AG20443 (cell line): ENCODE measurements around the gene HERC2.
A peak's percentile ranks its signal among the peaks of the same experiment; 100 is the strongest.
"Not testable (repeated sequence)": the region's sequence is repeated elsewhere in the genome, so short reads cannot be mapped to it uniquely, and the experiment has no call there.

ENCODE experiments used
- DNase-seq: peaks from one replicate; pipeline ENCODE4 v3.0.0; 2012; ENCODE audit warnings: low spot score, mixed read lengths

HERC2 gene

DNA sequence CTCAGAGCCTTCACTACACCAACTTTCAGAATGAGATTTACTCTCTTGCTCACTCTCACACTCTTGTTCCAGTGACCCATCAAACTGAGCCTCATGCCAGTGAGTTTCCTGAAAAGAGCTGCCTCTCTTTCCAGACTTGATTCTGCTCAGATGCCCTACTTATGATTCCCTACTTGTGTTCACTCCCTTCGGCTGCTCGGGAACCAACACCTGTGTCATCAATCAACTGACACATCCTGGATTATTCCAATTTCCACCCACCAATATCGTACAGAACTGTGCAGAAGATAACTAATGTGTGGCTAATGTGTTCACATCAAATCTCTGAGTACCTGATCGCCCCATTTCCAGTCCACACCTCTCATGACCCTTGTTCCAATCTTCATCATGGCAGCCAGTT lies 100.3 kb downstream of the HERC2 start:
- not testable (repeated sequence) for DNase-seq

DNA sequence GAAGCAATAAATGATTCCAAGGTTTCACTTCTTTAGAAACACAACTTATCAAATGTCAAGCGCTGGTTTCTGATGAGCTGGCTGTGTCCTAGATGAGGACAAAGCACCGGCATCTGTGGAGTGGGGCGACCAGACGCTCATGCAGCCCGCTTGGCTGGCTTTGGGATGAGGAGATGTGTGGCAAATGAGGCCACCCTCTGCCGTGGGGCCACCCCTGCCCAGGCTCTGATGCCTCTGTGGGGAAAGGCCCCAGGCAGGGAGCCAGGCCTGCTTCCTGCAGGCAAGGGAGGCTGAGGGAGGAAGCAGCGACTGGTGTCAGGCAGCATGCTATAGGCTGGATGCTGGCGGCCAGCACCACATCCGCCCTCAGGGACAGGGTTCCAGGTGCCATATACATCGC lies 102.9 kb downstream of the HERC2 start:
- no peak for DNase-seq

- DNase-seq, result not testable (repeated sequence)
Measured at GRCh38 chr15:28216946-28217546, 104.9 kb downstream of the HERC2 start.

DNA sequence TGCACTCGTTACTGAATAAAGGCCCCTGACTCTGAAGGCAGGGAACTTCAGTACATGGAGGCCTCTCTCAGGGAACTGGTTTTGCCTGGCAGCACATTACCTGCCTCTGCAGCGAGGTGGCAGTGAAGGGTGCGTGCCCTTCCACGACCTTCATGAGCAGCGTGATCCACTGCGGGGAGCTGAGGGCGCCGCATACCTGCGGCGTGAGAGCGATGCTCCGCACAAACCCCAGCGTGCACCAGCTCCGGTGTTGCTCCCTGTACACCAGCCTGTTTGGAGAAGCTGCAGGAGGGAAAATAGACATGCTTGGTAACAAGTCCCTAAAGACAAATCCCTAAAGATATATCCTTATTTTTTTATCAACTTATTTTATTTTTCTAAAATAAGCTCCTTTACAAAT lies 106.5 kb downstream of the HERC2 start:
- not testable (repeated sequence) for DNase-seq

DNA sequence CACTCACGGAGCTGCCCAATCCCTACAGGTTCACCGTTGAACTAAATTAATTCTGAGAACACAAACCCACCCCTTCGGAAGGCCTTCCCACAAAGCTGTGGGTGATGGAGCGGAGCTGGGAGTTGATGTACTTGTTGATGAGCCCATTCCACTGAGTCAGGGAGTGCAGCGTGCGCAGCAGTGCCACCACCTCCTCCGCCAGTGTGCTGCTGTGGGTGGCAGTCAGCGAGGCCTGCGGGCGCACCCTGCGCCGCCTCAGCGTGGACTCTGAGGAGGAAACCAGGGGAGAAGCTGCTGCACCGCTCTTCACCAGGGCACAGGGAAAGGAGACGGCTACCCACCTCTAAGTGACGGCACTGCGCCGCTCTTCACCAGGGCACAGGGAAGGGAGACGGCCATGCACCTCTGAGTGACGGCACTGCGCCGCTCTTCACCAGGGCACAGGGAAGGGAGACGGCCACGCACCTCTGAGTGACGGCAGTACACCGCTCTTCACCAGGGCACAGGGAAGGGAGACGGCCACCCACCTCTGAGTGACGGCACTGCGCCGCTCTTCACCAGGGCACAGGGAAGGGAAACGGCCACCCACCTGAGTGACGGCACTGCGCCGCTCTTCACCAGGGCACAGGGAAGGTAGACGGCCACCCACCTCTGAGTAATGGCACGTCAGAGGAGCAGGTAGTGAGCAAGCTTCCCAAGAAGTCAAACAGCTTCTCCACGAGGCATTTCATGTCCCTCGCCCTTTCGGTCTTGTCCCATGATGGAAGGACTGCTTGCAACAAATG lies 107.8 kb downstream of the HERC2 start:
- not testable (repeated sequence) for DNase-seq

DNA sequence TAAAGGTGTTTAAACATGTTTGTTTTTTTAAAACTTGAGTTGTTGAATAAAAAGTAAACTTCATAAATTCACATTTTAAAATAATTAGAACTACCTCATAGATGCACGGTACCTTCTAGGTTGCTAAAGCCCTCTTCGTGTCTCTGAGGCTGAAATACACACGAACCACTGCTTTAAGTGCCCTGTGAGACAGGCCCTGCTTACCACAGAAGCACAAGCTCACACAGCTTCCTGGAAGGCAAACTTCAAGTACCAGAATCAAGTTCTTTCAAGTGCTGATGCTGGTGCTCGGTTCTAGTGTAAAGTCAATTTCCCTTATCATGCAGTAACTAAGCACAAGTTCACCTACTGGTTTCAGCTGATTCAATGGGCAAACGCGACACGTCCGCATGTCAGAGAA lies 108.6 kb downstream of the HERC2 start:
- not testable (repeated sequence) for DNase-seq

DNA sequence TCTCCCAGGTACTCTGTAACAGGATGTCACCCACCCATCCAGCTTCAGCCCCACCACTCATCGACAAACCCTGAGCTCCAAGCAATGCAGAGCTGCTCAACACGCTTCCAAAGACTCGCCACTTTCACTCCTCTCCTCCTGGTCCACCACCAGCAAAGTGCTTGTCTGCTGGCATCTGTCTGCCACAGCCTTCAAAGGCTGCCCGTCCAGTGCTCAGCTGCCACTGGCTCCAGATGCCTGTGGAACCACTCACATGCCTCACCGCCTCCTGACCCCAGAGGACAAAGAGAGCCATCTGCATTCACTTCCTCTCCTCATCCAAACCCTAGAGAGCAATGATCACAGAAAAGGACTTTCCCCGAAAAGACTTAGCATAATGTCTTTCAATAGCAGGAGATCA lies 113.4 kb downstream of the HERC2 start:
- DNase-seq, result no peak

- DNase-seq, result not testable (repeated sequence)
Measured at GRCh38 chr15:28205640-28206039, 116.3 kb downstream of the HERC2 start.

- DNase-seq, result not testable (repeated sequence)
Measured at GRCh38 chr15:28203055-28203828, 118.7 kb downstream of the HERC2 start.

- DNase-seq, result not testable (repeated sequence)
Measured at GRCh38 chr15:28202124-28202523, 119.9 kb downstream of the HERC2 start.

- not testable (repeated sequence) for DNase-seq
Measured at GRCh38 chr15:28198215-28198614, 123.8 kb downstream of the HERC2 start.

DNA sequence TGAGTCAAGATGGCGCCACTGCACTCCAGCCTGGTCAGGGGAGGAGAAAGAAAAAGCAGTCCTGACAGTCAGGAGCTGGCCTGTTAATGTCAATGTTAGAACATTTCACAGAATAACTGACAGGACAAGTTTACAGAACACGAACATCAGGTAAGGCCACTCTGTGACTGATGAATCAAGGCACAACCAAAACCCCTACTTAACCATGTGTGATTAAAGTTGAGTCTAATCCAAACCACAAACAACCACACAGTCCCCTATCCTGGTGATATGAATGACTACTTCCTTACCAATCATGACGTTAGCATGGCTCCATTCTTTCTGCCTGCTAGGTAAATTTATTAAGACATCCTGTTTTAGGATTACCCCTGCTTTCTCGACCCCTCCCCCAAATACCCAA lies 124.3 kb downstream of the HERC2 start:
- DNase-seq, result not testable (repeated sequence)

GRCh38 chr15:28196581-28196980 lies 125.4 kb downstream of the HERC2 start:
- DNase-seq, result not testable (repeated sequence)

DNA sequence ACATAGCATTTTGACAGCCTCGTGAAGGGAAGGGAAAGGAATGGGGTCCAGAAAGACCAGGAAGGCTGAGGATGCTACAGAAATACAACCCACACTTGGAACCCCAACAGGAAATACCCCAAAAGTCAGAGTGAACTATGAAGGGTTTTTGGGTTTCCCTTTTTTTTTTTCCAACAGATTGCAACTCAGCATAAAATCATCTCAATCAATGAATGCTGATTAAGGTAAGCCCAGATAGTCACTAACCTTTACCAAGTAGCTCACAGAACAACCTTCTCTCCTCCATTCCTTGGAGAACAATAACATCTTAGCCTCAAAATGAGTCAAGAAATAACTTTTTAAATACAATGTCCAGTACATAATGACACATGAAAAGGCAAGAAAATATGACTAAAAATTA lies 129.2 kb downstream of the HERC2 start:
- DNase-seq, result no peak

DNA sequence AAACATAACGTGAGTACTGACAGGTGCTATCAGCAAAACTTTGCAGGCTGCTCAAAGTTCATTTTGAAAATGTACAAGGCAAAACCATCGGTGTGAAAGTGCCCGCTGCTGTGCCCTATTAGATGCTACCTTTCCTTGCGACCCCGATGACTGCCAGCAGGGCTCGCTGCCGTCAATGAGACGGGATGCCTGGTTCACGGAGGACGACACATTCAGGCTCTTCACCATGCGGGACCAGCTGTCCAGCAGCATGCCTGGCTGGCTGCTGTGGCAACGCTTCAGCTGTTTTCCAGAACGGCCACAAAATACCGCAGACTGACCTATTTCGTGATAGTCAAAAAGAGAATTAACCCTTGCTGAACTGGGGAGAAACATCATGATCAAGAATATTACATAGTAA lies 130.1 kb downstream of the HERC2 start:
- DNase-seq, result peak; percentile 90

DNA sequence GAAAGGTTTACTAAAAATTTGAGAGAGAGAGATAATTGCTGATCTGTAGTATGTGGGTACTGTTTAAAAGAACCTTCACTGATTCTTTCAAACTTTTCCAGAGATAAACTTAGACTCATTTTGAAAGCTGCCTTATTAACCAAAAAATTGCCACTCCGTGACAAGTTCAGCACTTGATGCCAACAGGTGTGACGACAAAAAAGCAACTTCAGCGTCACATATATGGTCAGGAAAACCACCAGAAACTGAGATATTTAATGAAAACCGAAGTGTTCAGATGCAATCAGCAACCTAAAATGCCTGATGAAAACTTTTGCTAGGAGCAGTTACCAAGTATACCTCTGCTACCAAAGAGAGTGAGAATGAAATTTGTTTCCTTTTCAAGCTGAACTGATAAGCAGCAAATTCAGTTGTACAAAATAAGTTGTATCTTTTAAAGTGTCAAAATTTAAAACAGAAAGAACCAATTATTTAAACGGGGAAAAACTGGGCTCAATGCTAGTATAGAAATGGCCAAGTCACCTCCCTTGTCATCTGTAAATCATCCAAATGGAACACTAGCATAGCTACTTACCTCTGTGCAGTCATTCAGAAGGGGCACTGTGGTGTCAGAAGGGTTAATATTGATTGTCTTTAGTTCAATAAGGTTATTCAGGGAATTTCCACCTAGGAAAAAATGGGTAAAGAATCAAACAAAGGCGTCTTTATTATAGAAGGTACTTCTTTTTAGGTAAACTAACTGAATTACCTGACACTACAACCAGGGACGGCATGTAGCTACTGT lies 131.4 kb downstream of the HERC2 start:
- no peak for DNase-seq

DNA sequence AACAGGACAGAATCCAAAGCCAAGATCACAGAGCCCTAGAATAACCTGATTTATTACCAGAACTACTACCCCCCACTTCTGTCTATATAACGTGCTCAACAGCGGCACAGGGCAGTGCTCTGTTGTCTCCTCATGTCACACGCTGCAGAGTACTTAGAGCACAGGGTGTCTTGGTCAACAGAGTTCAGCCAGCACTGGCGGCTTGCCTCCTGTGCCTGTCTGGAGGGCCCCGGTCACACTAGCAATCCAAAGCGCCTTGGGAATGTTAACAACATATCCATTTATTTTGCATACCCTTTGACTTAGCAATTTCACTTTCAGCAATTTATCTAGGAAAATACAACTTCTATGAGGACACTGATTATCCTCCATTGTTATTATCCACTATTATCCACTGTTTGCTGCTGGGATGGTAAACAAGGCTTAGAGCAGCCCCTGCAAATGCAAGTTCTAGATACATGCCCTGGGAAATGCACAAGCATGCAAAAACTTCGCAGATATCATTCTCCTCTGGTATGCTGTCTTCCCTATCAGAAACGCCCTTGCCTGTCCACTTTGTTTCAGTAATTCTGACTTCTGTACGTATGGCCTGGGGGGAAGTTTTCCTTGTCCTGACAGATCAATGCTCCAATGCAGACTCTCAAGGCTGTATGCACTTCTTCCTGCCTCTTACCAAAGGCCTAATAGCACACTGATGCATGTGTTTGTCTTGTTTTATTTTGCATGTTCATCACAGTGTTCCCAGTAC lies 136.7 kb downstream of the HERC2 start:
- DNase-seq, result no peak

DNA sequence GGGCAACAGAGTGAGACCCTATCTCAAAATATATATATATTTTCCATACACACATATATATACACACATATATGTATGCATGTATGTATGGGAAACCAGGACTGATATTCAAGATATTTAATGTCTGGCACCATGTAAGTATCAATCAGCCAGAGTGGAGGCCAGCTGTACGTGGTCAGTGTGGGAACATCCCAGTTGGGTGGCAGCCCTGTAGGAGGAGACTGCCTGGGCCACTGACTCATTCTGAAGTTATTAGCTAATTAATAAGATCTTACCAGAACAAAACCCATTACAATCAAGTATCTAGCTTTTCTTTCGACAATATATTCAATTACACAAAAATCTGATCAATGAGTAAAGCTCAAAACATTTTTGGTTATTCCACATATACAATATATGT lies 137.8 kb downstream of the HERC2 start:
- peak; percentile 58 for DNase-seq

DNA sequence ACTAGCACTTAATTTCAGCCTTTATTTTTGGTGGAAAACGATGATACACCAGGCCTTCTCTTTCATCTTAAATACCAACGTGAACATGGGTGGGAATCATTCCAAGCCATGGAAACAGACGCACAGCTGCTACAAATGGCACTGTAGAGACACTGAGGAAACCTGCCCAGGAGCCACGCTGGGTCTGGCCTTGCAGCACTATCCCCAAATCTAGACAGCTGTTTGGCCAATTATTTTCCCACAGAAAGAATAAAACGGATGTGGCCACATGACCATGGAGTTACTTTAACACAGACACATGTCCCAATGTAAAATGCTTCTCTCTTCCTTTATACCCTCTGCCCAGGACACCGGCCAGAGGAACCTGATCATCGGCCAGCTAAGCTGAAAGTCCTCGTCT lies 139.2 kb downstream of the HERC2 start:
- DNase-seq, result no peak

- no peak for DNase-seq
Measured at GRCh38 chr15:28182216-28182615, 139.8 kb downstream of the HERC2 start.

DNA sequence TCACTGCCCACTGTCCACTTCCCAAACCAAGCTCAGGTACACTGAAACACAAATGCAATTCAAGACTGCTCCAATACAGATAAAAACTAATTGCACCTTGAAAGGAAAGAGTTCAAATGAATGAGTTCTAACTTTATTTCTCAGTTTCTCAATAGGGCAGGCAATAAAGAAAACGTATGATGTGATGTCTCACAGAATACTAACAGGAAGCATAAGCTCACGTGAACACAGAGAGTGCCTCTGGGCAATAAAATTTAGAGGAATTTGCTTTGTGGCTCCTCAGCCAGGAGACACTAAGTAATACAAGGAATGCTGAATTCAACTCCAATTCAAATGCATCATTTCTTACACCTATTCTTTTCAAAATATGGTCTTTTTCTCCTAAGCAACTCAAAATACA lies 140.6 kb downstream of the HERC2 start:
- DNase-seq, result no peak
